H9 (cell line): ENCODE results near the gene RNF212. TPM values are rescaled to one million over a fixed set of nuclear protein-coding genes. Genes with fewer than 3 reads are reported as not detected.

Experiments used
- DNase-seq: peaks from one replicate; pipeline ENCODE4 v3.0.0-alpha.2; 2017
- H2AFZ ChIP-seq: one replicate; pipeline ENCODE4 v1.6.1; 2013; ENCODE audit warnings: mild to moderate bottlenecking, low read length, control low read depth, moderate library complexity
- H2AK5ac ChIP-seq: 2 replicates; pipeline ENCODE4 v1.6.1; 2013; ENCODE audit warnings: low read length, control low read depth, mixed read lengths; ENCODE audit not compliant: insufficient read length
- H2BK120ac ChIP-seq: one replicate; pipeline ENCODE4 v1.6.1; 2013; ENCODE audit warnings: low read depth, mild to moderate bottlenecking, low read length, control low read depth, inconsistent platforms; ENCODE audit not compliant: poor library complexity, severe bottlenecking
- H2BK12ac ChIP-seq: 2 replicates; pipeline ENCODE4 v1.6.1; 2013; ENCODE audit warnings: low read length, control low read depth, mixed read lengths, low read depth; ENCODE audit not compliant: insufficient read length
- H2BK15ac ChIP-seq: 2 replicates; pipeline ENCODE4 v1.6.1; 2013; ENCODE audit warnings: low read depth, low read length, control low read depth
- H2BK20ac ChIP-seq: one replicate; pipeline ENCODE4 v1.6.1; 2013; ENCODE audit warnings: low read depth, mild to moderate bottlenecking, low read length, control low read depth, inconsistent platforms; ENCODE audit not compliant: poor library complexity, severe bottlenecking
- H2BK5ac ChIP-seq: 2 replicates; pipeline ENCODE4 v1.6.1; 2013; ENCODE audit warnings: low read length, control low read depth, mixed read lengths; ENCODE audit not compliant: insufficient read length
- H3K14ac ChIP-seq: 2 replicates; pipeline ENCODE4 v1.6.1; 2013; ENCODE audit warnings: low read length, control low read depth; ENCODE audit not compliant: insufficient read depth
- H3K18ac ChIP-seq: 2 replicates; pipeline ENCODE4 v1.6.1; 2013; ENCODE audit warnings: low read depth, mild to moderate bottlenecking, mixed read lengths, low read length, control low read depth; ENCODE audit not compliant: insufficient read length
- H3K23ac ChIP-seq: 2 replicates; pipeline ENCODE4 v1.6.1; 2013; ENCODE audit warnings: low read length, control low read depth, mixed read lengths, low read depth; ENCODE audit not compliant: insufficient read length
- H3K23me2 ChIP-seq: 2 replicates; pipeline ENCODE4 v1.6.1; 2013; ENCODE audit warnings: low read depth, mild to moderate bottlenecking, mixed read lengths, low read length, control low read depth; ENCODE audit not compliant: insufficient read length, poor library complexity, severe bottlenecking
- H3K27ac ChIP-seq: 2 replicates; pipeline ENCODE4 v1.5.1; 2013; ENCODE audit warnings: low read length, control low read depth, mixed read lengths, low read depth; ENCODE audit not compliant: insufficient read length
- H3K27me3 ChIP-seq: 2 replicates; pipeline ENCODE4 v1.6.1; 2013; ENCODE audit warnings: low read length, control low read depth, inconsistent platforms; ENCODE audit not compliant: insufficient read depth
- H3K4ac ChIP-seq: 2 replicates; pipeline ENCODE4 v1.6.1; 2013; ENCODE audit warnings: low read depth, mild to moderate bottlenecking, control low read depth, inconsistent platforms, low read length, moderate library complexity
- H3K4me1 ChIP-seq: 2 replicates; pipeline ENCODE4 v1.6.1; 2013; ENCODE audit warnings: low read length, control low read depth, inconsistent platforms; ENCODE audit not compliant: insufficient read depth
- H3K4me2 ChIP-seq: 2 replicates; pipeline ENCODE4 v1.6.1; 2013; ENCODE audit warnings: low read length, control low read depth, mixed read lengths; ENCODE audit not compliant: insufficient read length, insufficient read depth
- H3K56ac ChIP-seq: 2 replicates; pipeline ENCODE4 v1.6.1; 2013; ENCODE audit warnings: low read depth, mild to moderate bottlenecking, mixed read lengths, low read length, control low read depth; ENCODE audit not compliant: insufficient read length
- H3K79me1 ChIP-seq: 2 replicates; pipeline ENCODE4 v1.6.1; 2013; ENCODE audit warnings: low read depth, mild to moderate bottlenecking, moderate library complexity, low read length, control low read depth, inconsistent platforms; ENCODE audit not compliant: insufficient read depth, poor library complexity, severe bottlenecking
- H3K79me2 ChIP-seq: 2 replicates; pipeline ENCODE4 v1.6.1; 2013; ENCODE audit warnings: low read length, control low read depth, inconsistent platforms; ENCODE audit not compliant: insufficient read depth
- H3K9ac ChIP-seq: 2 replicates; pipeline ENCODE4 v1.6.1; 2013; ENCODE audit warnings: low read length, control low read depth, mixed read lengths; ENCODE audit not compliant: insufficient read length; ENCODE audit errors: extremely low read depth
- H3K9me3 ChIP-seq: one replicate; pipeline ENCODE4 v1.6.1; 2013; ENCODE audit warnings: low read depth, low read length, inconsistent platforms; ENCODE audit not compliant: control insufficient read depth
- H3T11ph ChIP-seq: one replicate; pipeline ENCODE4 v1.6.1; 2013; ENCODE audit warnings: mild to moderate bottlenecking, low read length, control low read depth, inconsistent platforms
- H4K20me1 ChIP-seq: one replicate; pipeline ENCODE4 v1.6.1; 2013; ENCODE audit not compliant: control insufficient read depth, insufficient read length, insufficient read depth
- H4K5ac ChIP-seq: 2 replicates; pipeline ENCODE4 v1.6.1; 2013; ENCODE audit warnings: low read depth, mild to moderate bottlenecking, mixed read lengths, low read length, control low read depth; ENCODE audit not compliant: insufficient read length
- H4K8ac ChIP-seq: replicated peaks from 2 replicates; pipeline ENCODE4 v1.6.1; 2013; ENCODE audit warnings: low read length, control low read depth, mixed read lengths, low read depth; ENCODE audit not compliant: insufficient read length
- H4K91ac ChIP-seq: 2 replicates; pipeline ENCODE4 v1.6.1; 2013; ENCODE audit warnings: low read depth, mild to moderate bottlenecking, moderate library complexity, mixed read lengths, low read length, control low read depth; ENCODE audit not compliant: insufficient read length
- H3K27ac Mint-ChIP-seq, 3 experiments: 2 replicates in 2 of 3; 3 replicates in 1 of 3; pipeline ENCODE4 v1.8.0; 2020 to 2021; ENCODE audit warnings: mixed read lengths in 3 of 3, mild to moderate bottlenecking in 1 of 3, moderate library complexity in 1 of 3
- H3K27me3 Mint-ChIP-seq: 2 replicates; pipeline ENCODE4 v1.8.0; 2021; ENCODE audit warnings: low read depth, mild to moderate bottlenecking, moderate library complexity, mixed read lengths
- H3K36me3 Mint-ChIP-seq, 3 experiments: 2 replicates in 2 of 3; 3 replicates in 1 of 3; pipeline ENCODE4 v1.8.0; 2020 to 2021; ENCODE audit warnings: low read depth in 3 of 3, mixed read lengths in 3 of 3; ENCODE audit not compliant: insufficient read depth in 1 of 3
- H3K4me1 Mint-ChIP-seq, 2 experiments: 2 replicates each; pipeline ENCODE4 v1.8.0; 2020; ENCODE audit warnings: mixed read lengths in 2 of 2
- H3K4me3 Mint-ChIP-seq, 2 experiments: 2 replicates in 1 of 2; 3 replicates in 1 of 2; pipeline ENCODE4 v1.8.0; 2020 to 2021; ENCODE audit warnings: mild to moderate bottlenecking in 2 of 2, mixed read lengths in 2 of 2, moderate library complexity in 1 of 2
- H3K9me3 Mint-ChIP-seq, 2 experiments: 2 replicates in 1 of 2; 3 replicates in 1 of 2; pipeline ENCODE4 v1.8.0; 2020; ENCODE audit warnings: mild to moderate bottlenecking in 2 of 2, mixed read lengths in 2 of 2, moderate library complexity in 1 of 2
- CTCF ChIP-seq: fragments of 200-600 bp; sonication (generic); conservative IDR thresholded peaks from 3 replicates; pipeline ENCODE4 v1.8.0; 2021; ENCODE audit warnings: antibody characterized with exemption, mild to moderate bottlenecking
- WGBS: extraction: QIAGEN DNeasy Blood & Tissue Kit; methylation state at CpG from one replicate; pipeline ENCODE4 v1.1.7; 2013; ENCODE audit warnings: missing lambda C conversion rate, low lambda C conversion rate, mixed read lengths; ENCODE audit not compliant: insufficient read length; ENCODE audit errors: extremely low coverage; 5-methylcytosine and 5-hydroxymethylcytosine counted together
- total RNA-seq: library from RNA; stranded (reverse); gene quantifications from 2 replicates; pipeline ENCODE4 v1.2.1, GENCODE V29; 2021

Gene RNF212
- total RNA-seq, 1 experiment from 2014 or later, result 3.0 TPM

- H4K91ac ChIP-seq, result no peak overlapping the region
- H2AK5ac ChIP-seq, result no peak overlapping the region
- no peak overlapping the region for H3K23ac ChIP-seq
- no peak overlapping the region for H3K27ac Mint-ChIP-seq
- no peaks in the 10 kb centered on the region for H3K9me3 ChIP-seq
- no peak overlapping the region for H3K4me3 Mint-ChIP-seq
- no peak overlapping the region for H4K5ac ChIP-seq
- no peaks in the 10 kb centered on the region; the same call in 1 of the 2 replicates for H3K4me1 ChIP-seq
- H3K27me3 ChIP-seq, result no peaks in the 10 kb centered on the region
- H3K4me2 ChIP-seq, result no peak overlapping the region
- H2BK20ac ChIP-seq, result no peak overlapping the region
- no peaks in the 10 kb centered on the region for H3K79me1 ChIP-seq
- no peak overlapping the region for H3K9ac ChIP-seq
- H3T11ph ChIP-seq, result no peak overlapping the region
- no peak overlapping the region for H3K56ac ChIP-seq
- H3K23me2 ChIP-seq, result peaks cover 4% of the 10 kb centered on the region
- H4K8ac ChIP-seq, result no peak overlapping the region
- peaks cover 6% of the 10 kb centered on the region for H3K27me3 Mint-ChIP-seq
- no peak overlapping the region for H2BK5ac ChIP-seq
- no peaks in the 10 kb centered on the region for H3K79me2 ChIP-seq
- H2BK120ac ChIP-seq, result no peak overlapping the region
- TF ChIP-seq CTCF, result no peak
- H2BK15ac ChIP-seq, result no peak overlapping the region
- no peaks in the 10 kb centered on the region for H3K36me3 Mint-ChIP-seq
- H3K4me1 Mint-ChIP-seq, result peaks cover 6 to 22% of the 10 kb centered on the region in 2 experiments
- H3K14ac ChIP-seq, result 0 out of 2 replicates have a peak overlapping the region, but pooled peaks have one; percentile 44
- WGBS, result no CpG with 5 or more reads among the region's 16 CpGs
- H2AFZ ChIP-seq, result no peak overlapping the region
- H3K27ac ChIP-seq, result no peak overlapping the region
- no peaks in the 10 kb centered on the region; a peak in 2 of 5 replicates for H3K9me3 Mint-ChIP-seq
- H4K20me1 ChIP-seq, result no peaks in the 10 kb centered on the region
- H3K18ac ChIP-seq, result no peak overlapping the region
- H2BK12ac ChIP-seq, result no peak overlapping the region
- no peak for DNase-seq
- no peak overlapping the region for H3K4ac ChIP-seq
Measured at GRCh38 chr4:1038948-1039492, 74.3 kb downstream of the RNF212 start.
